Endothelial cell (in vitro differentiated cells): ENCODE results near the gene FAM186B. TPM values are rescaled to one million over a fixed set of nuclear protein-coding genes. Genes with fewer than 3 reads are reported as not detected.
A peak's percentile ranks its signal among the peaks of the same experiment; 100 is the strongest.

Experiments used
- DNase-seq: peaks from one replicate; pipeline ENCODE4 v3.0.0; 2021; ENCODE audit warnings: low spot score
- H3K27ac Mint-ChIP-seq: one replicate; pipeline ENCODE4 v1.8.0; 2021; ENCODE audit warnings: mixed read lengths, inconsistent platforms; ENCODE audit not compliant: unreplicated experiment
- H3K27me3 Mint-ChIP-seq: one replicate; pipeline ENCODE4 v1.8.0; 2021; ENCODE audit warnings: mild to moderate bottlenecking, moderate library complexity, mixed read lengths, inconsistent platforms; ENCODE audit not compliant: unreplicated experiment
- H3K36me3 Mint-ChIP-seq: one replicate; pipeline ENCODE4 v1.8.0; 2021; ENCODE audit warnings: mild to moderate bottlenecking, low read depth, mixed read lengths, inconsistent platforms; ENCODE audit not compliant: unreplicated experiment
- H3K4me1 Mint-ChIP-seq: one replicate; pipeline ENCODE4 v1.8.0; 2021; ENCODE audit warnings: mild to moderate bottlenecking, mixed read lengths, inconsistent platforms; ENCODE audit not compliant: unreplicated experiment
- H3K4me3 Mint-ChIP-seq: one replicate; pipeline ENCODE4 v1.8.0; 2021; ENCODE audit warnings: mild to moderate bottlenecking, mixed read lengths, inconsistent platforms; ENCODE audit not compliant: unreplicated experiment
- H3K9me3 Mint-ChIP-seq: one replicate; pipeline ENCODE4 v1.8.0; 2021; ENCODE audit warnings: mixed read lengths, inconsistent platforms; ENCODE audit not compliant: unreplicated experiment
- total RNA-seq: library from RNA; stranded (reverse); fragmentation: NEBNext Ultra II Directional; extraction: Animal tissue kit (Norgen Biotek cat#: 25700); gene quantifications from one replicate; pipeline ENCODE4 v1.2.1, GENCODE V29; 2021; ENCODE audit not compliant: unreplicated experiment
- TF ChIP-seq, protein P1 (sequence below): fragments of 200-600 bp; sonication (generic); IDR thresholded peaks from one replicate; pipeline ENCODE4 v1.5.0; 2021; ENCODE audit warnings: antibody characterized with exemption; ENCODE audit not compliant: unreplicated experiment

FAM186B gene
- total RNA-seq, 1 donor from 2014 or later = 1.9 TPM

GRCh38 chr12:49543221-49543913 lies 62.1 kb downstream of the FAM186B start:
- TF ChIP-seq, protein P1, sequence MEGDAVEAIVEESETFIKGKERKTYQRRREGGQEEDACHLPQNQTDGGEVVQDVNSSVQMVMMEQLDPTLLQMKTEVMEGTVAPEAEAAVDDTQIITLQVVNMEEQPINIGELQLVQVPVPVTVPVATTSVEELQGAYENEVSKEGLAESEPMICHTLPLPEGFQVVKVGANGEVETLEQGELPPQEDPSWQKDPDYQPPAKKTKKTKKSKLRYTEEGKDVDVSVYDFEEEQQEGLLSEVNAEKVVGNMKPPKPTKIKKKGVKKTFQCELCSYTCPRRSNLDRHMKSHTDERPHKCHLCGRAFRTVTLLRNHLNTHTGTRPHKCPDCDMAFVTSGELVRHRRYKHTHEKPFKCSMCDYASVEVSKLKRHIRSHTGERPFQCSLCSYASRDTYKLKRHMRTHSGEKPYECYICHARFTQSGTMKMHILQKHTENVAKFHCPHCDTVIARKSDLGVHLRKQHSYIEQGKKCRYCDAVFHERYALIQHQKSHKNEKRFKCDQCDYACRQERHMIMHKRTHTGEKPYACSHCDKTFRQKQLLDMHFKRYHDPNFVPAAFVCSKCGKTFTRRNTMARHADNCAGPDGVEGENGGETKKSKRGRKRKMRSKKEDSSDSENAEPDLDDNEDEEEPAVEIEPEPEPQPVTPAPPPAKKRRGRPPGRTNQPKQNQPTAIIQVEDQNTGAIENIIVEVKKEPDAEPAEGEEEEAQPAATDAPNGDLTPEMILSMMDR = no peak
- Mint-ChIP-seq H3K4me3 (peak overlapping the region; percentile 31), H3K9me3 (no peaks in the 10 kb centered on the region), H3K36me3 (peaks cover 6% of the 10 kb centered on the region), H3K27me3 (peaks cover 57% of the 10 kb centered on the region), H3K4me1 (peaks cover 16% of the 10 kb centered on the region), H3K27ac (no peak overlapping the region)
- DNase-seq = no peak

- Mint-ChIP-seq H3K27me3 (peaks cover 60% of the 10 kb centered on the region), H3K4me3 (no peak overlapping the region), H3K36me3 (peaks cover 6% of the 10 kb centered on the region), H3K9me3 (no peaks in the 10 kb centered on the region), H3K4me1 (peaks cover 16% of the 10 kb centered on the region), H3K27ac (no peak overlapping the region)
- no peak for DNase-seq
- TF ChIP-seq, protein P1 = no peak
Observed at GRCh38 chr12:49542592-49543160, 62.8 kb downstream of the FAM186B start.

- H3K27me3 Mint-ChIP-seq = peaks cover 57% of the 10 kb centered on the region
Observed at GRCh38 chr12:49541911-49542505, 63.4 kb downstream of the FAM186B start.

DNA sequence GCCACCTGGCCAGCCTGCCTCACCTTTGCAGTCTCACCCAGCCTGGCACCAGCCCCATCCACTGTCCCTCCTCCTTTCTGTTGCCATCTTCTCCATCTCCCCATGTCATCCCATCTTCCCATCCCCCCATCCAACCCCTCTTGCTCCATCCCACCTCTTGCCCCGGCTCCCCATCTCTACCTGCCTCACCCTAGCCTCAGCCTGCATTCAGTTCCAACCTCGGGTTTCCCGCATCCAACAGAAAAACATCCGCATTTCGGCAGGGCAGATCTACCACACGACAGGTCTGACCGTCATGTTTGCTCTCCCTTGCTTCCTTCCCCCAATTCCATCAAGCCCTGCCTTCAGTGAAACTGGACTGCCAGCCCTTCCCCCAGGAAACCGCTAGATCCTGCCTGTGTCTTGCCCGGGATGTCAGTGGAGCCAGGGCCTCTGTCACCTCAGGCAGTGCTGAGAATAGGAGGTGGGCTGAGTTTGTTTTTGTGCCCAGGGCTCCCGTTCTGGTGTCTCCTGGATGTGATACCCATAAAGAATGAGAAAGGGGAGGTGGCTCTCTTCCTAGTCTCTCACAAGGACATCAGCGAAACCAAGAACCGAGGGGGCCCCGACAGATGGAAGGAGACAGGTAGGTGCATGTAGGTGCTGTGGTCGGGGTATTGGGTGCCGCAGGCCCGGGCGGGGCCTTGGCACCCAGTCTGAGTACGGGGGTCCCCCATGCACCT lies 64.1 kb downstream of the FAM186B start:
- no peaks in the 10 kb centered on the region for H3K9me3 Mint-ChIP-seq
- H3K4me1 Mint-ChIP-seq = peaks cover 20% of the 10 kb centered on the region
- no peak overlapping the region for H3K27ac Mint-ChIP-seq
- DNase-seq = no peak
- TF ChIP-seq, protein P1 = no peak
- peaks cover 56% of the 10 kb centered on the region for H3K27me3 Mint-ChIP-seq
- H3K36me3 Mint-ChIP-seq = peaks cover 6% of the 10 kb centered on the region
- no peak overlapping the region for H3K4me3 Mint-ChIP-seq

More at GRCh38 chr12:49541911-49542505, 63.4 kb downstream of the FAM186B start:
- Mint-ChIP-seq H3K36me3 (peaks cover 6% of the 10 kb centered on the region), H3K27ac (no peak overlapping the region), H3K9me3 (no peaks in the 10 kb centered on the region), H3K4me3 (no peak overlapping the region), H3K4me1 (peaks cover 16% of the 10 kb centered on the region)
- no peak for DNase-seq
- TF ChIP-seq, protein P1 = no peak
